Measurements from ENCODE around the gene MED29. TPM values are rescaled to one million over a fixed set of nuclear protein-coding genes. Genes with fewer than 3 reads are reported as not detected.

Gene MED29
- total and polyA plus RNA-seq, 2 of the 13 experiments (the other 11 are each of a cell fraction or from before 2014, with no cell fraction given), result 14.0 to 19.7 TPM

GRCh38 chr19:39424934-39425333, 33.8 kb downstream of the MED29 start:
- H3K9ac ChIP-seq (ENCODE audit: insufficient read depth, low read depth, low read length), result no peak overlapping the region
- no peak for DNase-seq (ENCODE audit: low spot score)
- no peaks in the 10 kb centered on the region for H3K27me3 ChIP-seq (ENCODE audit: control insufficient read depth in 1 of 2, insufficient read depth in 2 of 2, low read length in 2 of 2)
- intact Hi-C loops (cut with micrococcal nuclease; ENCODE audit: unreplicated experiment) (no loop called here), in situ Hi-C loops (cut with HindIII; ENCODE audit: extremely low pct_ligation_motif_present, low pct_unique_long_range_greater_than_20kb) (no loop called here)
- POLR2A ChIA-PET, result interaction anchor here (5.7 kb wide), 1 partner anchor 11 kb away, joined by 44 read pairs; the partner anchor contains the start of gene RPS16
- BruUV-seq (replicated peaks), result no TSS peak
- no peak for FAIRE-seq
- H3K4me2 ChIP-seq (ENCODE audit: low read depth, low read length), result no peak overlapping the region
- H2AFZ ChIP-seq (ENCODE audit: low read length), result no peak overlapping the region
- no peak for ATAC-seq
- H3K9me3 ChIP-seq (ENCODE audit: low read length), result no peaks in the 10 kb centered on the region
- peaks cover 0 to 4% of the 10 kb centered on the region in 2 experiments; a peak in 2 of 5 replicates for H3K36me3 ChIP-seq (replicated peaks in 1 of 2; ENCODE audit: control insufficient read depth in 1 of 2, insufficient read depth in 2 of 2, low read length in 2 of 2)
- H3K4me1 ChIP-seq (ENCODE audit: insufficient read depth, low read length), result peaks cover 28% of the 10 kb centered on the region
- CTCF ChIA-PET (ENCODE audit: low intra/inter-chr PET ratio, low total read pairs), result no interaction called here
- no peaks in the 10 kb centered on the region for H4K20me1 ChIP-seq (ENCODE audit: insufficient read depth, low read length)
- no peaks in the 10 kb centered on the region for H3K79me2 ChIP-seq (ENCODE audit: insufficient read depth, low read length)
- H3K27ac ChIP-seq (ENCODE audit: extremely low read length, insufficient read depth, low read length), result no peak overlapping the region
- no peak overlapping the region for H3K4me3 ChIP-seq (replicated peaks in 1 of 3; ENCODE audit: insufficient read depth in 1 of 3, low read depth in 2 of 3, low read length in 3 of 3)
- WGBS (ENCODE audit: low lambda C conversion rate), result 93% methylated on average over 16 of the region's 16 CpGs
- TF ChIP-seq THRA (CRISPR knock-in tag; IDR thresholded peaks at IDR 0.05; ENCODE audit: borderline replicate concordance), result no peak
- TF ChIP-seq AGO2 (optimal IDR thresholded peaks at IDR 0.05; ENCODE audit: low read depth, low read length), result peak; percentile 41
- 0 out of 2 replicates have a peak, but pooled peaks have one; percentile 32 for TF ChIP-seq ZC3H13 (CRISPR knock-in tag; IDR thresholded peaks at IDR 0.05)

- ChIA-PET CTCF (ENCODE audit: low intra/inter-chr PET ratio, low total read pairs) (no interaction called here), POLR2A (interaction anchor here (5.7 kb wide), 1 partner anchor 10 kb away, joined by 44 read pairs; the partner anchor contains the start of gene RPS16)
- Histone ChIP-seq H3K27me3 (ENCODE audit: control insufficient read depth in 1 of 2, insufficient read depth in 2 of 2, low read length in 2 of 2) (no peaks in the 10 kb centered on the region), H3K79me2 (ENCODE audit: insufficient read depth, low read length) (no peaks in the 10 kb centered on the region), H2AFZ (ENCODE audit: low read length) (no peak overlapping the region), H4K20me1 (ENCODE audit: insufficient read depth, low read length) (no peaks in the 10 kb centered on the region), H3K36me3 (replicated peaks in 1 of 2; ENCODE audit: control insufficient read depth in 1 of 2, insufficient read depth in 2 of 2, low read length in 2 of 2) (peaks cover 0 to 4% of the 10 kb centered on the region in 2 experiments; a peak in 2 of 5 replicates), H3K4me1 (ENCODE audit: insufficient read depth, low read length) (peaks cover 36% of the 10 kb centered on the region), H3K27ac (ENCODE audit: extremely low read length, insufficient read depth, low read length) (no peak overlapping the region), H3K9me3 (ENCODE audit: low read length) (no peaks in the 10 kb centered on the region), H3K9ac (ENCODE audit: insufficient read depth, low read depth, low read length) (no peak overlapping the region), H3K4me3 (replicated peaks in 1 of 3; ENCODE audit: insufficient read depth in 1 of 3, low read depth in 2 of 3, low read length in 3 of 3) (no peak overlapping the region), H3K4me2 (ENCODE audit: low read depth, low read length) (no peak overlapping the region)
- FAIRE-seq (no peak), DNase-seq (ENCODE audit: low spot score) (no peak), ATAC-seq (no peak)
- WGBS (ENCODE audit: low lambda C conversion rate), result 95% methylated on average over 7 of the region's 7 CpGs
- intact Hi-C loops (cut with micrococcal nuclease; ENCODE audit: unreplicated experiment) (no loop called here), in situ Hi-C loops (cut with HindIII; ENCODE audit: extremely low pct_ligation_motif_present, low pct_unique_long_range_greater_than_20kb) (no loop called here)
- BruUV-seq (replicated peaks), result no TSS peak
- TF ChIP-seq ISL2 (CRISPR knock-in tag; IDR thresholded peaks at IDR 0.05) (no peak), MTF2 (CRISPR knock-in tag; IDR thresholded peaks at IDR 0.05; ENCODE audit: borderline replicate concordance) (no peak), MAF1 (CRISPR knock-in tag; IDR thresholded peaks at IDR 0.05; ENCODE audit: borderline replicate concordance) (no peak), ZNF30 (CRISPR knock-in tag; IDR thresholded peaks at IDR 0.05) (no peak), EP300 (IDR thresholded peaks at IDR 0.05; ENCODE audit: low read depth in 2 of 2, low read length in 2 of 2) (no peak), EP300 (CRISPR knock-in tag; IDR thresholded peaks at IDR 0.05; ENCODE audit: borderline replicate concordance) (no peak), ZNF264 (CRISPR knock-in tag; IDR thresholded peaks at IDR 0.05) (no peak), KLF12 (CRISPR knock-in tag; IDR thresholded peaks at IDR 0.05; ENCODE audit: borderline replicate concordance) (no peak), MED13 (CRISPR knock-in tag; IDR thresholded peaks at IDR 0.05) (no peak), AGO2 (optimal IDR thresholded peaks at IDR 0.05; ENCODE audit: low read depth, low read length) (no peak), ZNF510 (CRISPR knock-in tag; IDR thresholded peaks at IDR 0.05; ENCODE audit: low read depth) (no peak), HNRNPK (IDR thresholded peaks at IDR 0.05; ENCODE audit: low read depth, low read length, poor library complexity, severe bottlenecking) (no peak), MYC (CRISPR knock-in tag; IDR thresholded peaks at IDR 0.05; ENCODE audit: borderline replicate concordance) (no peak), POGK (CRISPR knock-in tag; conservative IDR thresholded peaks at IDR 0.05) (no peak)
Observed at GRCh38 chr19:39425744-39426143, 34.6 kb downstream of the MED29 start.

All from HepG2 (cell line).